HG02610 (cell line): ENCODE measurements around the gene ADAMTSL2.

Source experiments
- ATAC-seq: cut with Tn5 transposase; IDR thresholded peaks from one replicate; pipeline ENCODE4 v1.9.1; 2021; ENCODE audit warnings: mild to moderate bottlenecking, moderate library complexity; ENCODE audit not compliant: unreplicated experiment

The ADAMTSL2 gene

DNA sequence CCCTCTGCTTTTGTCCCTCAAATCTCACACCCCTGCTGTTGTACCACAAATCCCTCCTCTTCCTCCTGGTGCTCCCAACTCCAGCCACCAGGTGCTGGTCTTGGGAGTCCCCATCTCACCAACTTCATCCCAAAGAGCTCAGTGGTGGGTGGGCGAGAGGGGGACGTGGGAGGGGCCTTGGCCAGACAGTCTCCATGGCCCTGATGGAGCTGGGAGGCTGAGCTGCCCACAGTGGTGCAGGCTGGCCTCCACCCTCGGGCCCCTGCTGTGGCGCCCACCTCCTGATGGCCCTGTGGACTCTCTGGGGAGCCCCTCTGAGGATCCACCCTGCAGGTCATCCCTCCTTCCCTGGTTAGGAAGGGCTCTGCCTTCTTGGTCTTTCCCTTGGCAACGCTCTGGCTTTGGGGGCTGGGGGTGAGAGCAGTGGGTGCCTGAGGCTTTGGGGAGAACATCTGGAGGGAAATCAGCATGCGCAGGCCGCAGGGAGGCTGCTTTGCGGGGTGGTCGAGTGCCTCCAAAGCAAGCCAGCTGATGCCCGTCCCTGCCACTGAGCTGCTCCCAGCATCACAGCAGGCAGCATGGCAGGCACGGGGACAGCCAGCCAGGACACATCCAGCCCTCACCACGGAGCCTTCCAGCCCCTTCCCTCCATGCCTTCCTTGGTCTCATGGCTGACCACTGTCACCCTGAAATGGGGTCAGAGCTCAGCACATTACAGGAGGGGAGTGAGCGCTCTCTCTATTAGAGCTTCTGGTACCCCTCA, 82.3 kb downstream of the ADAMTSL2 start:
- no peak for ATAC-seq

DNA sequence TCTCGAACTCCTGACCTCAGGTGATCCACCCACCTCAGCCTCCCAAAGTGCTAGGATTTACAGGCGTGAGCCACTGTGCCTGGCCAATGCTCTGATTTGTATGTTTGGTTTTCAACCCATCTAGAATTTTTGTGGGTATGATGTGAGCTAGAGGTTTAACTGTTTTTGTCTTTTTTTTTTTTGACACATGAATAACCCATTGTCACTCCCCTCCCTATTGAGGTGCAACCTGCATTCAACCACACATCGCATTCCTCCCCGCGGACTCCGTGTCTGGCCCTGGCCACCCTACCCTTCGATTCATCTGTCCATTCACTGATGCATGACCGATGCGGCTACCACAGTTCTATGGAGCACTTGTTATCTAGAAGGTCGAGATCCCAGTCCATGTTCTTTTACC, 84.2 kb downstream of the ADAMTSL2 start:
- ATAC-seq: no peak

DNA sequence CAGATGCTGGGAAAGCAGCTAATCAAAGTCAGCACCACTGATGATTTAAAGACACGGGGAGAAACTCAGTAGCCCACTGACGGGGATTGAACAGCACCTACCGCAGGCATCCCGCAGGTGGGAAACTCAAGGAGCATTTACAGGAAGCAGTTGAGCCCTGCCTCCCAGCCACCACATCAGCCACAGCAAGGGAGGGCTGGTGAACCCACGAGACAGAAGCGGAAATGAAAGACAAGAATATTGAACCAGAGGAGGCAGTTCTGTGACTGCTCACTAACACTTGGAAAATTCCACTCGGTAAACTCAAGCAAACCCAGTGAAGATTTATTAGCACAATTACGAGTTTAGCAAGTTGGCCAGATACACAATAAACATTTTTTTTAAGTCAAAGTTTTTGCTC, 85.3 kb downstream of the ADAMTSL2 start:
- no peak for ATAC-seq

DNA sequence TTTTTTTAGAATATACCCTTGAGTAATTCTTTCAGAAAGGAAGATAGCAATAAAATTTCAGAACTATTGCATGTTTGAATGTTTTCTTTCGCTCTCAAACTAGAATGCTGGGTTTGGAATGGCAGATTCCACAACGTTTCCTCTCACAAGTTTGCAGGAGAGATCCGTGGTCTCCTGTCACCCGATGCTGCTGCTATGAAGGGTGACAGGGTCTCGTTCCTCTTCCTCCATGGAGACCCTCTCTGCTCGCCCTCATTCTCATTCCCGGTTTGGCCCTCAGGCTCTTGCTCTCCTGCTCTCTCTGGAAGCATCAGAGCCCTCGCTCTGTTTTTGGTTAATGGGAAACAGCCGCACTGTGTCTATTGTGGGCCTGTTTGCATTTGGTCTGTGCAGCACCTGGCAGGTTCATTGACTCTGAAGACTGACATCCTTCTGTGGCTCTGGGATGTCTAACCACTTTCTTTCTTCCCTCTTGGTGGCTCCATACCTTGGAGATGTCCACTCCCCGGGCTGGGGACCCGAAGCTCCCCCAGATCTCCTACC, 87.3 kb downstream of the ADAMTSL2 start:
- no peak for ATAC-seq

DNA sequence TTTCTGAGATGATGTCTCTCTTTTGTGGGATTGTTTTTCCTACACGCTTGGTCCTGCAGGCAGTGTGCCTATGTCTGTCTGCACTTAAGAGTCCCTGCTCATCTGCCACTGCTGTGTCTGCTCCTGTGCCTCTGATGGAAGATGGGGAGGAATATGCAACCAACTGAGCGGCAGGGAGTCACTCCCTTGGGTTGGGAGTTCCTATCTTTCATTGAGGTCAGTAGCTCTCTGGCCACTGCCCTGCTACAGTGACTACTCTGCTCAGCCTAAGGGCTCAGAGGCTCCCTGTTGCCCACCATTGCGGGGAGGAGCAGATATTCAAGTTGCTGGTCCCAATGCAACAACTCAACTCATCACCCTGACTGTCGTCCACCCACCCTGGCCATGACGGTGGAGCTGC, 88.1 kb downstream of the ADAMTSL2 start:
- no peak for ATAC-seq
